ENCODE results near the gene TMC5.

GRCh38 chr16:19431636-19432340, 14.1 kb downstream of the TMC5 start:
- TF ChIP-seq CTCF (IDR thresholded peaks at IDR 0.05) (no peak), EP300 (IDR thresholded peaks at IDR 0.05) (no peak), POLR2A (IDR thresholded peaks at IDR 0.05) (no peak), POLR2AphosphoS5 (IDR thresholded peaks at IDR 0.05) (no peak)

Measured in gastroesophageal sphincter (tissue), 3 donors.